Loucy (cell line): Measurements from ENCODE around the gene GRB7.

Experiments
- CTCF ChIP-seq: fragments of 200-600 bp; sonication (generic); conservative IDR thresholded peaks from 2 replicates; pipeline ENCODE4 v1.5.1; 2014; ENCODE audit warnings: mild to moderate bottlenecking, antibody characterized with exemption, low read length
- EZH2phosphoT487 ChIP-seq: fragments of 200-600 bp; IDR thresholded peaks from 2 replicates; pipeline ENCODE4 v1.6.1; 2018; ENCODE audit warnings: antibody characterized with exemption, mild to moderate bottlenecking, moderate library complexity, borderline replicate concordance

- TF ChIP-seq CTCF (no peak), EZH2phosphoT487 (no peak)
These were observed 29.4 kb downstream of the GRB7 start for GRCh38 chr17:39767147-39767546.
